ENCODE data around the gene SPINDOC. TPM values are rescaled to one million over a fixed set of nuclear protein-coding genes. Genes with fewer than 3 reads are reported as not detected.
A peak's percentile ranks its signal among the peaks of the same experiment; 100 is the strongest.

SPINDOC gene
- total RNA-seq, 2 experiments from 2014 or later, result 4.0 to 4.8 TPM

DNA sequence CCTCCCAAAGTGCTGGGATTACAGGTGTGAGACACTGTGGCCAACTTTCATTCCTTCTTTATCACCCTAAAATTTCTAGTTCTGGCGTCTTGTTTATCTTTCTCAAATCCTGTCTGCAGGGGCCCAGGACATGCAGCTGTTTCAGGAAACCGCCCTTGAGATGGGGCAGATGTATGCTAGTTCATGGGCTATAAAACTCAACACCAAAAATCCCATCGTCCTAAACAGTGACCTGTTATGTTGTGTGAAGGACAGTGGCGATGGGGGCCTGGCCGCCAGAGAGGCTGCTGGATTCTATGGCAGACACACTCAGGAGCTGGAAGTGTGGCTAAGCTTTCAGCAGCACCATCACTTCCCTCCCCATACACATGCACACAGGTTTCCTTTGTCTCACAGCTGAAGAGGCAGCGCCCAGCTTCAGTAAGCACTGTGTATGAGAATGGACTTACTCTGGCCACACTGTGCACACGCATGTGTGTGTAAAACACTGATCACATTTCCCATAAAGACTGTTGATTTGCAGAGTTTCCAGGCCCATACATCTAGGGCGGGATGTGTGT is 62.3 kb downstream of the SPINDOC start:
- intact Hi-C loops (cut with DNase I, micrococcal nuclease), result no loop called here
- Mint-ChIP-seq H3K4me3 (no peak overlapping the region), H3K36me3 (ENCODE audit: low read depth) (peaks cover 30% of the 10 kb centered on the region), H3K4me1 (ENCODE audit: low read depth) (peaks cover 78% of the 10 kb centered on the region), H3K27me3 (no peaks in the 10 kb centered on the region), H3K9me3 (no peaks in the 10 kb centered on the region), H3K27ac (peak overlapping the region; percentile 9)
- POLR2A ChIA-PET, result interaction anchor here (1.2 to 2.3 kb wide), 2 partner anchors 13 to 37 kb away, joined by 4 to 7 read pairs; no protein-coding TSS in a partner anchor
- no peak overlapping the region for H3K27ac ChIP-seq (ENCODE audit: low read depth in 1 of 2, low read length in 2 of 2)
- H3K27me3 ChIP-seq (ENCODE audit: control insufficient read depth in 1 of 2, insufficient read depth in 2 of 2, low read length in 2 of 2), result no peaks in the 10 kb centered on the region
- peaks cover 22% of the 10 kb centered on the region for H3K36me3 ChIP-seq (ENCODE audit: insufficient read depth, low read length)
- no peaks in the 10 kb centered on the region for H3K9me3 ChIP-seq (ENCODE audit: control insufficient read depth in 1 of 2, insufficient read depth in 1 of 2, low read length in 2 of 2)
- TF ChIP-seq, protein P1, sequence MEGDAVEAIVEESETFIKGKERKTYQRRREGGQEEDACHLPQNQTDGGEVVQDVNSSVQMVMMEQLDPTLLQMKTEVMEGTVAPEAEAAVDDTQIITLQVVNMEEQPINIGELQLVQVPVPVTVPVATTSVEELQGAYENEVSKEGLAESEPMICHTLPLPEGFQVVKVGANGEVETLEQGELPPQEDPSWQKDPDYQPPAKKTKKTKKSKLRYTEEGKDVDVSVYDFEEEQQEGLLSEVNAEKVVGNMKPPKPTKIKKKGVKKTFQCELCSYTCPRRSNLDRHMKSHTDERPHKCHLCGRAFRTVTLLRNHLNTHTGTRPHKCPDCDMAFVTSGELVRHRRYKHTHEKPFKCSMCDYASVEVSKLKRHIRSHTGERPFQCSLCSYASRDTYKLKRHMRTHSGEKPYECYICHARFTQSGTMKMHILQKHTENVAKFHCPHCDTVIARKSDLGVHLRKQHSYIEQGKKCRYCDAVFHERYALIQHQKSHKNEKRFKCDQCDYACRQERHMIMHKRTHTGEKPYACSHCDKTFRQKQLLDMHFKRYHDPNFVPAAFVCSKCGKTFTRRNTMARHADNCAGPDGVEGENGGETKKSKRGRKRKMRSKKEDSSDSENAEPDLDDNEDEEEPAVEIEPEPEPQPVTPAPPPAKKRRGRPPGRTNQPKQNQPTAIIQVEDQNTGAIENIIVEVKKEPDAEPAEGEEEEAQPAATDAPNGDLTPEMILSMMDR (IDR thresholded peaks at IDR 0.05), result no peak
- no peak overlapping the region for H3K4me3 ChIP-seq (ENCODE audit: low read length)
- H3K4me1 ChIP-seq (ENCODE audit: insufficient read depth, low read length), result peaks cover 75% of the 10 kb centered on the region
- ATAC-seq (ENCODE audit: poor library complexity) (no peak), DNase-seq (no peak)
- CTCF ChIA-PET, result interaction anchor here (0.6 kb wide), 1 partner anchor 17 kb away, joined by 3 read pairs; no protein-coding TSS in a partner anchor

DNA sequence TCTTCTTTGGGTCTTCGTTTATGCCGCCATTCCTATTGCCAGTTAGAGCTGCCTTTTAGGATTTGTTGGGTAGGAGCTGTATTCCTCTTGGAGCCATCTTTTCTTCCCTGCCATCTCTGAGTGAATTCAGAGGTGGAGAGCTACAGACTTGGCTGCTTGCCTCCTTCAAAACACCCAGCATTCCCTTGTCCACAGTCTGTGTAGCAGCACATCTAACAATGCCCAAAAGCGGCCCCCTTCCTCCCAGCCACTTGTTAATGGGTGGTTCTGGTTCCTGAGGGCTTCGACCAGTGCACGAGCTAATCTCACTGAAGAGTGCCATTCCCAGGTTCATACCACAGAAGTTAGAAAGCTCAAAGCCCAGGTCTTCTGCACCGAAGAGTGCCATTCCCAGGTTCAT is 63.4 kb downstream of the SPINDOC start:
- Mint-ChIP-seq H3K9me3 (no peaks in the 10 kb centered on the region), H3K27ac (no peak overlapping the region), H3K36me3 (ENCODE audit: low read depth) (peaks cover 30% of the 10 kb centered on the region), H3K4me1 (ENCODE audit: low read depth) (peaks cover 80% of the 10 kb centered on the region), H3K27me3 (no peaks in the 10 kb centered on the region), H3K4me3 (no peak overlapping the region)
- no peak overlapping the region for H3K27ac ChIP-seq (ENCODE audit: low read depth in 1 of 2, low read length in 2 of 2)
- TF ChIP-seq, protein P1 (IDR thresholded peaks at IDR 0.05), result no peak
- ATAC-seq (ENCODE audit: poor library complexity), result no peak
- intact Hi-C loops (cut with DNase I, micrococcal nuclease), result no loop called here
- H3K4me3 ChIP-seq (ENCODE audit: low read length), result no peak overlapping the region
- H3K4me1 ChIP-seq (ENCODE audit: insufficient read depth, low read length), result peaks cover 76% of the 10 kb centered on the region
- no peaks in the 10 kb centered on the region for H3K27me3 ChIP-seq (ENCODE audit: control insufficient read depth in 1 of 2, insufficient read depth in 2 of 2, low read length in 2 of 2)
- H3K9me3 ChIP-seq (ENCODE audit: control insufficient read depth in 1 of 2, insufficient read depth in 1 of 2, low read length in 2 of 2), result no peaks in the 10 kb centered on the region
- ChIA-PET CTCF (no interaction called here), POLR2A (interaction anchor here (1.2 to 2.3 kb wide), 2 partner anchors 12 to 38 kb away, joined by 4 to 7 read pairs; no protein-coding TSS in a partner anchor)
- no peak for DNase-seq
- peaks cover 22% of the 10 kb centered on the region for H3K36me3 ChIP-seq (ENCODE audit: insufficient read depth, low read length)

Other genes with a start within 250 kb of the SPINDOC start
- 1 to 10 TPM; 2.4 to 3.6 TPM for gene PLAAT3, start 199.0 kb upstream of the SPINDOC start, total RNA-seq
- 10 to 100 TPM; 14.5 to 16.5 TPM for gene ATL3, start 142.1 kb upstream of the SPINDOC start, total RNA-seq
- gene RTN3, start 132.0 kb upstream of the SPINDOC start, total RNA-seq, result 10 to 100 TPM; 16.4 to 17.6 TPM
- 1 to 10 TPM in 1 of 2 experiments, under 1 TPM in 1; 0.95 to 1.0 TPM for gene ZFTA, start 44.7 kb upstream of the SPINDOC start, total RNA-seq
- gene MARK2, start 25.7 kb downstream of the SPINDOC start, total RNA-seq, result 10 to 100 TPM; 18.4 to 21.0 TPM
- gene RCOR2, start 103.7 kb downstream of the SPINDOC start, total RNA-seq, result not detected
- gene NAA40, start 125.5 kb downstream of the SPINDOC start, total RNA-seq, result 10 to 100 TPM; 11.8 to 14.0 TPM
- 100 to 1,000 TPM in 1 of 2 experiments, 10 to 100 TPM in 1; 89.1 to 105 TPM for gene COX8A, start 161.2 kb downstream of the SPINDOC start, total RNA-seq
- gene OTUB1, start 173.0 kb downstream of the SPINDOC start, total RNA-seq, result 10 to 100 TPM; 57.5 to 60.0 TPM
- not detected for gene FLRT1, start 222.5 kb downstream of the SPINDOC start, total RNA-seq